GM12878 (cell line): ENCODE measurements around the gene LENEP. TPM values are rescaled to one million over a fixed set of nuclear protein-coding genes. Genes with fewer than 3 reads are reported as not detected.

ENCODE experiments used
- ATAC-seq: fragments of 200-7000 bp; cut with Tn5 transposase; 3 replicates; pipeline ENCODE4 v1.9.1; 2020; ENCODE audit warnings: mild to moderate bottlenecking, moderate library complexity
- BruUV-seq: library from RNA; stranded (reverse); fragments of 400-500 nt; replicated peaks from 2 replicates; lab custom pipeline; 2021; lab: Mats Ljungman, UMichigan
- CTCF ChIA-PET: fragments of 300-600 bp; sonication (Branson Sonifier 250); formaldehyde crosslinking; extraction: SDS; loops from one replicate; lab custom pipeline; 2021; ENCODE audit warnings: inconsistent platforms; lab: Yijun Ruan, JAX
- POLR2A ChIA-PET: fragments of 350-600 bp; formaldehyde crosslinking; extraction: SDS; loops from one replicate; lab custom pipeline; 2021; ENCODE audit warnings: inconsistent platforms; lab: Charles Lee
- RAD21 ChIA-PET: fragments of 300-600 bp; sonication (Branson Sonifier 250); formaldehyde crosslinking; loops from one replicate; lab custom pipeline; 2023; ENCODE audit warnings: antibody characterized with exemption; ENCODE audit not compliant: unreplicated experiment; lab: Charles Lee
- SMC1A ChIA-PET: fragments of 300-600 bp; sonication (Branson Sonifier 250); formaldehyde crosslinking; loops from one replicate; lab custom pipeline; 2023; ENCODE audit not compliant: unreplicated experiment, uncharacterized antibody; lab: Charles Lee
- DNase-seq: peaks from one replicate; pipeline ENCODE4 v3.0.0-alpha.2; 2011; ENCODE audit warnings: low read depth, low spot score
- FAIRE-seq: peaks from 3 replicates; lab custom pipeline; 2011; peaks lifted over from hg19 to GRCh38; lab: Jason Lieb, UNC
- H2AFZ ChIP-seq: 2 replicates; pipeline ENCODE4 v1.6.0; 2011; ENCODE audit warnings: low read depth, low read length, control low read depth; ENCODE audit not compliant: control insufficient read depth
- H3K27ac ChIP-seq: 2 replicates; pipeline ENCODE4 v1.5.1; 2011; ENCODE audit warnings: control low read depth; ENCODE audit not compliant: control insufficient read depth, insufficient read depth
- H3K27me3 ChIP-seq, 2 experiments: replicated peaks in 1 of 2; 2 replicates each; pipeline versions ENCODE4 v1.6.0 to v1.6.1; 2011; ENCODE audit warnings: low read length in 1 of 2; ENCODE audit not compliant: control insufficient read depth in 2 of 2, insufficient read depth in 2 of 2
- H3K36me3 ChIP-seq, 2 experiments: 2 replicates each; pipeline ENCODE4 v1.5.1; 2011; ENCODE audit warnings: low read length in 1 of 2; ENCODE audit not compliant: control insufficient read depth in 2 of 2, insufficient read depth in 2 of 2
- H3K4me1 ChIP-seq: 2 replicates; pipeline ENCODE4 v1.6.1; 2011; ENCODE audit warnings: mild to moderate bottlenecking, low read length, moderate library complexity, mixed read lengths; ENCODE audit not compliant: control insufficient read depth, insufficient read depth
- H3K4me2 ChIP-seq: 2 replicates; pipeline ENCODE4 v1.6.0; 2011; ENCODE audit warnings: control low read depth; ENCODE audit not compliant: control insufficient read depth, insufficient read depth
- H3K4me3 ChIP-seq: fragments of 200-600 bp; sonication (generic); 2 replicates; pipeline ENCODE4 v1.5.1; 2016
- H3K79me2 ChIP-seq: 2 replicates; pipeline ENCODE4 v1.6.0; 2011; ENCODE audit warnings: low read length; ENCODE audit not compliant: control insufficient read depth, insufficient read depth
- H3K9ac ChIP-seq: 2 replicates; pipeline ENCODE4 v1.8.0; 2011; ENCODE audit warnings: low read length, control low read depth, mixed read lengths; ENCODE audit not compliant: control insufficient read depth, insufficient read depth
- H3K9me3 ChIP-seq: replicated peaks from 3 replicates; pipeline ENCODE4 v1.5.1; 2011; ENCODE audit warnings: mild to moderate bottlenecking, low read length; ENCODE audit not compliant: control insufficient read depth, insufficient read depth
- H4K20me1 ChIP-seq: 2 replicates; pipeline ENCODE4 v1.6.0; 2011; ENCODE audit not compliant: control insufficient read depth, insufficient read depth
- ASH2L ChIP-seq: fragments of 300-600, 200-600 bp; sonication (generic); IDR thresholded peaks from 2 replicates; pipeline ENCODE4 v1.6.1; 2017; ENCODE audit warnings: low read depth, mild to moderate bottlenecking, borderline replicate concordance
- CHD1 ChIP-seq: IDR thresholded peaks from 2 replicates; pipeline ENCODE4 v1.6.1; 2012; ENCODE audit warnings: low read depth, low read length, improper control_type of control experiment
- IRF4 ChIP-seq: IDR thresholded peaks from 2 replicates; pipeline ENCODE4 v1.6.1; 2011; ENCODE audit warnings: low read depth, low read length
- KAT2A ChIP-seq: conservative IDR thresholded peaks from 2 replicates; pipeline ENCODE4 v1.6.1; 2011; ENCODE audit warnings: low read depth, low read length; ENCODE audit not compliant: control insufficient read depth
- MYB ChIP-seq: fragments of 150-350 bp; IDR thresholded peaks from 2 replicates; pipeline ENCODE4 v1.6.1; 2014; ENCODE audit warnings: mild to moderate bottlenecking, low read depth, low read length, borderline replicate concordance
- RUNX3 ChIP-seq: IDR thresholded peaks from 2 replicates; pipeline ENCODE4 v1.6.1; 2012; ENCODE audit warnings: low read length, inconsistent platforms
- YY1 ChIP-seq: IDR thresholded peaks from 2 replicates; pipeline ENCODE4 v1.6.1; 2011; ENCODE audit warnings: low read depth, mild to moderate bottlenecking, low read length
- ZBED1 ChIP-seq: IDR thresholded peaks from 2 replicates; pipeline ENCODE4 v1.6.1; 2016; ENCODE audit warnings: borderline replicate concordance
- ZSCAN29 ChIP-seq: fragments of 450-650 bp; IDR thresholded peaks from 2 replicates; pipeline ENCODE4 v1.6.1; 2017; ENCODE audit warnings: mild to moderate bottlenecking, moderate library complexity
- WGBS: methylation state at CpG from one replicate; pipeline ENCODE4 v1.1.6; 2016; ENCODE audit warnings: low lambda C conversion rate; ENCODE audit not compliant: insufficient replicate concordance, insufficient coverage; ENCODE audit errors: missing lambda C conversion rate; 5-methylcytosine and 5-hydroxymethylcytosine counted together
- in situ Hi-C: fragments of 300-500 bp; cut with MboI; formaldehyde crosslinking; loops from 9 replicates; pipeline ENCODE4 v1.14.3; 2018; ENCODE audit warnings: mixed read lengths
- intact Hi-C: fragments of 100-400 bp; cut with micrococcal nuclease; formaldehyde crosslinking; loops from one replicate; pipeline ENCODE4 v1.14.2; 2022; ENCODE audit not compliant: unreplicated experiment
- polyA plus RNA-seq, 11 experiments: library from polyadenylated mRNA; depleted of rRNA in 4 of 11; unstranded in 6 of 11; stranded (reverse) in 5 of 11; fragments of >200 nt; fragmentation: Nextera tagmentation in 4 of 11; fragmentation: Illumina TruSeq in 1 of 11; extraction: Ambion mirVana in 4 of 11; extraction: Trizol in 1 of 11; gene quantifications; 1 replicate in 1 of 11; 2 replicates in 10 of 11; pipeline versions ENCODE4 v1.2.1 to v1.2.3, GENCODE V29; 2011 to 2016; ENCODE audit warnings: inconsistent platforms in 2 of 11, missing spikeins in 2 of 11, low read depth in 1 of 11
- total RNA-seq, 4 experiments: library from RNA; depleted of rRNA in 3 of 4; stranded (reverse); fragments of >200 nt in 3 of 4; fragmentation: Illumina TruSeq in 1 of 4; extraction: Trizol in 1 of 4; gene quantifications; 2 replicates each; pipeline versions ENCODE4 v1.2.1 to v1.2.3, GENCODE V29; 2013 to 2021
- TF ChIP-seq, protein P1 (sequence below): IDR thresholded peaks from 2 replicates; pipeline ENCODE4 v1.6.1; 2011; ENCODE audit warnings: low read depth, low read length, improper control_type of control experiment, borderline replicate concordance
- TF ChIP-seq, protein P2 (sequence below): fragments of 450-650 bp; formaldehyde crosslinking; IDR thresholded peaks from 2 replicates; pipeline ENCODE4 v1.4.0; 2022; ENCODE audit warnings: mild to moderate bottlenecking, moderate library complexity
- TF ChIP-seq, protein P3 (sequence below): fragments of 450-650 bp; formaldehyde crosslinking; IDR thresholded peaks from 2 replicates; pipeline ENCODE4 v1.5.0; 2022; ENCODE audit warnings: mild to moderate bottlenecking, missing genetic modification characterization

Gene LENEP
- total and polyA plus RNA-seq, 10 of the 15 experiments (the other 5 are each of a cell fraction or from before 2014, with no cell fraction given), result 0.27 to 1.1 (median 0.64) TPM; not detected in 7

DNA sequence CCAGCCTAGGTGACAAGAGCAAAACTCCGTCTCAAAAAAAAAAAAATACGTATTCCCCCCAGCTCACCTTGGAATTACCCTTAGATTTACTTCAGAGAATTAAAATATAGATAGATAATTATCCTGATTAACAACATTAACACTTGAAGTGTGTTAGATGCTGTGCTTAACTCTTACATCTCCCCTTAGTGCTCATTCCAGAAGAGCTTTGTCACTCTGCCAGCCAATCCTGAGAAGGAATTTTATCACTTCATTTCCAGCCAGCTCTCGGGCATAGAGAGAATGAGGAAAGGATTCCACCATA, 21.2 kb upstream of the LENEP start:
- DNase-seq, result no peak

More for the DNA sequence above, 21.2 kb upstream of the LENEP start:
- H2AFZ ChIP-seq, result no peak overlapping the region
- WGBS, result 97% methylated on average over 3 of the region's 3 CpGs
- H3K4me3 ChIP-seq, result no peak overlapping the region
- no peak for TF ChIP-seq ZSCAN29
- TF ChIP-seq, protein P1, sequence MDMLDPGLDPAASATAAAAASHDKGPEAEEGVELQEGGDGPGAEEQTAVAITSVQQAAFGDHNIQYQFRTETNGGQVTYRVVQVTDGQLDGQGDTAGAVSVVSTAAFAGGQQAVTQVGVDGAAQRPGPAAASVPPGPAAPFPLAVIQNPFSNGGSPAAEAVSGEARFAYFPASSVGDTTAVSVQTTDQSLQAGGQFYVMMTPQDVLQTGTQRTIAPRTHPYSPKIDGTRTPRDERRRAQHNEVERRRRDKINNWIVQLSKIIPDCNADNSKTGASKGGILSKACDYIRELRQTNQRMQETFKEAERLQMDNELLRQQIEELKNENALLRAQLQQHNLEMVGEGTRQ, result no peak
- TF ChIP-seq ZBED1, result no peak
- TF ChIP-seq ASH2L, result no peak
- TF ChIP-seq KAT2A, result no peak
- TF ChIP-seq, protein P2, sequence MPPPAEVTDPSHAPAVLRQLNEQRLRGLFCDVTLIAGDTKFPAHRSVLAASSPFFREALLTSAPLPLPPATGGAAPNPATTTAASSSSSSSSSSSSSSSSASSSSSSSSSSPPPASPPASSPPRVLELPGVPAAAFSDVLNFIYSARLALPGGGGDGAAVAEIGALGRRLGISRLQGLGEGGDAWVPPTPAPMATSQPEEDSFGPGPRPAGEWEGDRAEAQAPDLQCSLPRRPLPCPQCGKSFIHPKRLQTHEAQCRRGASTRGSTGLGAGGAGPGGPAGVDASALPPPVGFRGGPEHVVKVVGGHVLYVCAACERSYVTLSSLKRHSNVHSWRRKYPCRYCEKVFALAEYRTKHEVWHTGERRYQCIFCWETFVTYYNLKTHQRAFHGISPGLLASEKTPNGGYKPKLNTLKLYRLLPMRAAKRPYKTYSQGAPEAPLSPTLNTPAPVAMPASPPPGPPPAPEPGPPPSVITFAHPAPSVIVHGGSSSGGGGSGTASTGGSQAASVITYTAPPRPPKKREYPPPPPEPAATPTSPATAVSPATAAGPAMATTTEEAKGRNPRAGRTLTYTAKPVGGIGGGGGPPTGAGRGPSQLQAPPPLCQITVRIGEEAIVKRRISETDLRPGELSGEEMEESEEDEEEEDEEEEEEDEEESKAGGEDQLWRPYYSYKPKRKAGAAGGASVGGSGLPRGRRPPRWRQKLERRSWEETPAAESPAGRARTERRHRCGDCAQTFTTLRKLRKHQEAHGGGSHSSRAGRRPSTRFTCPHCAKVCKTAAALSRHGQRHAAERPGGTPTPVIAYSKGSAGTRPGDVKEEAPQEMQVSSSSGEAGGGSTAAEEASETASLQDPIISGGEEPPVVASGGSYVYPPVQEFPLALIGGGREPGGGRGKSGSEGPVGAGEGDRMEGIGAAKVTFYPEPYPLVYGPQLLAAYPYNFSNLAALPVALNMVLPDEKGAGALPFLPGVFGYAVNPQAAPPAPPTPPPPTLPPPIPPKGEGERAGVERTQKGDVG (CRISPR knock-in tag), result no peak
- no peak for TF ChIP-seq CHD1
- TF ChIP-seq MYB, result no peak
- TF ChIP-seq YY1, result no peak
- no peak for TF ChIP-seq RUNX3
- TF ChIP-seq, protein P3, sequence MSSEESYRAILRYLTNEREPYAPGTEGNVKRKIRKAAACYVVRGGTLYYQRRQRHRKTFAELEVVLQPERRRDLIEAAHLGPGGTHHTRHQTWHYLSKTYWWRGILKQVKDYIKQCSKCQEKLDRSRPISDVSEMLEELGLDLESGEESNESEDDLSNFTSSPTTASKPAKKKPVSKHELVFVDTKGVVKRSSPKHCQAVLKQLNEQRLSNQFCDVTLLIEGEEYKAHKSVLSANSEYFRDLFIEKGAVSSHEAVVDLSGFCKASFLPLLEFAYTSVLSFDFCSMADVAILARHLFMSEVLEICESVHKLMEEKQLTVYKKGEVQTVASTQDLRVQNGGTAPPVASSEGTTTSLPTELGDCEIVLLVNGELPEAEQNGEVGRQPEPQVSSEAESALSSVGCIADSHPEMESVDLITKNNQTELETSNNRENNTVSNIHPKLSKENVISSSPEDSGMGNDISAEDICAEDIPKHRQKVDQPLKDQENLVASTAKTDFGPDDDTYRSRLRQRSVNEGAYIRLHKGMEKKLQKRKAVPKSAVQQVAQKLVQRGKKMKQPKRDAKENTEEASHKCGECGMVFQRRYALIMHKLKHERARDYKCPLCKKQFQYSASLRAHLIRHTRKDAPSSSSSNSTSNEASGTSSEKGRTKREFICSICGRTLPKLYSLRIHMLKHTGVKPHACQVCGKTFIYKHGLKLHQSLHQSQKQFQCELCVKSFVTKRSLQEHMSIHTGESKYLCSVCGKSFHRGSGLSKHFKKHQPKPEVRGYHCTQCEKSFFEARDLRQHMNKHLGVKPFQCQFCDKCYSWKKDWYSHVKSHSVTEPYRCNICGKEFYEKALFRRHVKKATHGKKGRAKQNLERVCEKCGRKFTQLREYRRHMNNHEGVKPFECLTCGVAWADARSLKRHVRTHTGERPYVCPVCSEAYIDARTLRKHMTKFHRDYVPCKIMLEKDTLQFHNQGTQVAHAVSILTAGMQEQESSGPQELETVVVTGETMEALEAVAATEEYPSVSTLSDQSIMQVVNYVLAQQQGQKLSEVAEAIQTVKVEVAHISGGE (CRISPR knock-in tag), result no peak
- TF ChIP-seq IRF4, result no peak
- CTCF ChIA-PET, result interaction anchor here (0.6 to 20.6 kb wide), 8 partner anchors 10 to 45 kb away, joined by 3 to 226 read pairs (median 4); partner anchors contain the start of genes LENEP, PBXIP1, PYGO2 and ZBTB7B
- peak overlapping the region; percentile 88 for H3K4me2 ChIP-seq
- no peaks in the 10 kb centered on the region for H3K9me3 ChIP-seq
- POLR2A ChIA-PET, result interaction anchor here (0.6 to 9.8 kb wide), 7 partner anchors 11 to 301 kb away, joined by 3 to 140 read pairs (median 4); partner anchors contain the start of genes CLK2, FLAD1, PBXIP1 and PMVK
- peaks cover 28% of the 10 kb centered on the region for H3K4me1 ChIP-seq
- BruUV-seq, result no TSS peak
- H3K9ac ChIP-seq, result no peak overlapping the region
- SMC1A ChIA-PET, result interaction anchor here (1.4 to 3.2 kb wide), 4 partner anchors 11 to 102 kb away, joined by 3 to 21 read pairs (median 5); partner anchors contain the start of genes FLAD1, KCNN3 and PBXIP1
- no peaks in the 10 kb centered on the region for H3K27me3 ChIP-seq
- peaks cover 4 to 8% of the 10 kb centered on the region in 2 experiments; a peak in 3 of 4 replicates for H3K36me3 ChIP-seq
- in situ Hi-C loops, result no loop called here
- FAIRE-seq (no peak), ATAC-seq (no peak)
- H4K20me1 ChIP-seq, result no peaks in the 10 kb centered on the region
- peaks cover 65% of the 10 kb centered on the region for H3K79me2 ChIP-seq
- H3K27ac ChIP-seq, result no peak overlapping the region
- RAD21 ChIA-PET, result interaction anchor here (0.9 to 2.8 kb wide), 4 partner anchors 11 to 27 kb away, joined by 3 to 20 read pairs (median 9); partner anchors contain the start of genes FLAD1 and PYGO2
- intact Hi-C loops, result loop anchor here (5.0 kb wide), 1 partner anchor 90 kb away; the partner anchor contains the start of gene EFNA4
